Endodermal cell (in vitro differentiated cells): ENCODE measurements around the gene PRPF6. TPM values are rescaled to one million over a fixed set of nuclear protein-coding genes. Genes with fewer than 3 reads are reported as not detected.

Source experiments
- DNase-seq: peaks from one replicate; pipeline ENCODE4 v3.0.0-alpha.2; 2017
- H3K27ac ChIP-seq: 2 replicates; pipeline ENCODE4 v1.5.1; 2013; ENCODE audit warnings: mild to moderate bottlenecking, low read depth, low read length, moderate library complexity
- H3K27me3 ChIP-seq: 2 replicates; pipeline ENCODE4 v1.6.1; 2013; ENCODE audit warnings: mild to moderate bottlenecking, low read length, moderate library complexity; ENCODE audit not compliant: insufficient read depth, control insufficient read depth, poor library complexity, severe bottlenecking
- H3K36me3 ChIP-seq: 2 replicates; pipeline ENCODE4 v1.7.0; 2013; ENCODE audit warnings: mild to moderate bottlenecking, low read length, moderate library complexity; ENCODE audit not compliant: control insufficient read depth, insufficient read depth
- H3K4me1 ChIP-seq: one replicate; pipeline ENCODE4 v1.7.0; 2013; ENCODE audit warnings: low read length; ENCODE audit not compliant: control insufficient read depth, insufficient read depth
- H3K4me3 ChIP-seq: 2 replicates; pipeline ENCODE4 v1.5.1; 2013; ENCODE audit warnings: mild to moderate bottlenecking, low read length, moderate library complexity
- H3K9ac ChIP-seq: 2 replicates; pipeline ENCODE4 v1.6.1; 2013; ENCODE audit warnings: mild to moderate bottlenecking, low read length, moderate library complexity; ENCODE audit not compliant: poor library complexity, severe bottlenecking; ENCODE audit errors: extremely low read depth
- H3K9me3 ChIP-seq: 2 replicates; pipeline ENCODE4 v1.6.1; 2013; ENCODE audit warnings: mild to moderate bottlenecking, low read length, moderate library complexity; ENCODE audit not compliant: control insufficient read depth
- H3K27ac Mint-ChIP-seq: 2 replicates; pipeline ENCODE4 v1.8.0; 2020; ENCODE audit warnings: mixed read lengths
- H3K27me3 Mint-ChIP-seq: 2 replicates; pipeline ENCODE4 v1.8.0; 2021; ENCODE audit warnings: mild to moderate bottlenecking, mixed read lengths; ENCODE audit not compliant: insufficient read depth
- H3K36me3 Mint-ChIP-seq: 2 replicates; pipeline ENCODE4 v1.8.0; 2020; ENCODE audit warnings: low read depth, mixed read lengths
- H3K4me1 Mint-ChIP-seq: 2 replicates; pipeline ENCODE4 v1.8.0; 2020; ENCODE audit warnings: mixed read lengths
- H3K4me3 Mint-ChIP-seq: 2 replicates; pipeline ENCODE4 v1.8.0; 2020; ENCODE audit warnings: mild to moderate bottlenecking, moderate library complexity, mixed read lengths
- H3K9me3 Mint-ChIP-seq: 2 replicates; pipeline ENCODE4 v1.8.0; 2020; ENCODE audit warnings: mild to moderate bottlenecking, mixed read lengths
- WGBS, 2 experiments: methylation state at CpG; one replicate each; pipeline versions ENCODE4 v1.1.5 to v1.1.7; 2013; ENCODE audit warnings: missing lambda C conversion rate in 2 of 2, mixed read lengths in 1 of 2; ENCODE audit not compliant: insufficient coverage in 1 of 2, insufficient read length in 1 of 2; 5-methylcytosine and 5-hydroxymethylcytosine counted together
- total RNA-seq, 2 donors: library from RNA; stranded (reverse); fragmentation: NEBNext Ultra II Directional in 1 of 2; extraction: Animal tissue kit (Norgen Biotek cat#: 25700) in 1 of 2; gene quantifications; 2 replicates in 1 of 2; 3 replicates in 1 of 2; pipeline ENCODE4 v1.2.1, GENCODE V29; 2021
- TF ChIP-seq, protein P1 (sequence below): fragments of 200-600 bp; sonication (generic); conservative IDR thresholded peaks from 2 replicates; pipeline ENCODE4 v1.5.0; 2021; ENCODE audit warnings: antibody characterized with exemption, mild to moderate bottlenecking

Gene PRPF6
- total RNA-seq, 2 donors from 2014 or later = 73.3 to 73.9 TPM

DNA sequence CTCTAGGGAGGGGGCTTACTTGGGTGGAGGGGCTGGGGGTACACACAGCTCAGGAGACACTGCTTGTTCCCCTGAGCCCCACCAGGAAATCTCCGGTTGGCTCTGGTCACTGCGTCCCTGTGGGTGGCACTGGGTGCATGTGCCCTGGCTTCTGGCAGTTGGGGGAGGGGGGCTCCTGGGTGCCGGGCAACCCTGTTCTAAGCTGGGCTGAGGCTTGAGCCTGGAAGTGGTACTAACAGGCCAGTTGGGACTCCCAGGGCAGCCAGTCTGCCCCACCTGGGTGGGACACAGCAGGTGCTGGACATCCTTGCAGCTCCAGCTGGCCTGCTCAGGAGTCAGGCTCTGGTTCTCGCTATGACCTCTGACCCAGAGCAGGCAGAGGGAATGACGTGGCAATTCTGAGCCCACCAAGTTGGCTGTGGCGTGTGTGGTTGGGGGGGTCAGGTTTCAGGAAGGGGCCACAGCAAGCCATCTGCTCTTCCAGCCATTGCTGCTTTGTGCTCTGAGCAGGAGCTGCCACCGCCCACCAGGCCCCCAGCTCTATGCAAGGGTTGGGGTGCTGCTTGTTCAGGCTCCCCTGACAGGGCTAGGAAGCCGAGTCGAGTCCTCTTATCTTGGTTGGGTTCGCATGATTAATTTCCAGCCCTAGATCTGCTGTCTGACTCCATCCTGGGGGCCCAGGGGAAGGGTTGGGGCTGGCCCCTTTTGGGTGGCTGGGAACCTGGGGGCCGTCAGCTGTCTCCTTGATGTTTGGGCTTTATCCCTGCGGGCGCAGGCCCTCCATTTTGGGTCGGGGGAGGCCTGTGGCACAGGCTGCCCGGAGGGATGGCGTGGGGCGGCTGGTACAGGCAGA, 55.6 kb downstream of the PRPF6 start:
- peak overlapping the region; percentile 29 for H3K4me3 Mint-ChIP-seq
- peaks cover 11% of the 10 kb centered on the region for H3K36me3 ChIP-seq
- 89 to 94% methylated on average over 5 to 17 of the region's 17 CpGs for WGBS, 2 experiments
- no peak overlapping the region for H3K27ac ChIP-seq
- H3K27ac Mint-ChIP-seq = no peak overlapping the region
- peaks cover 15% of the 10 kb centered on the region for H3K4me1 Mint-ChIP-seq
- H3K27me3 ChIP-seq = peaks cover 36% of the 10 kb centered on the region
- DNase-seq = peak; percentile 61
- TF ChIP-seq, protein P1, sequence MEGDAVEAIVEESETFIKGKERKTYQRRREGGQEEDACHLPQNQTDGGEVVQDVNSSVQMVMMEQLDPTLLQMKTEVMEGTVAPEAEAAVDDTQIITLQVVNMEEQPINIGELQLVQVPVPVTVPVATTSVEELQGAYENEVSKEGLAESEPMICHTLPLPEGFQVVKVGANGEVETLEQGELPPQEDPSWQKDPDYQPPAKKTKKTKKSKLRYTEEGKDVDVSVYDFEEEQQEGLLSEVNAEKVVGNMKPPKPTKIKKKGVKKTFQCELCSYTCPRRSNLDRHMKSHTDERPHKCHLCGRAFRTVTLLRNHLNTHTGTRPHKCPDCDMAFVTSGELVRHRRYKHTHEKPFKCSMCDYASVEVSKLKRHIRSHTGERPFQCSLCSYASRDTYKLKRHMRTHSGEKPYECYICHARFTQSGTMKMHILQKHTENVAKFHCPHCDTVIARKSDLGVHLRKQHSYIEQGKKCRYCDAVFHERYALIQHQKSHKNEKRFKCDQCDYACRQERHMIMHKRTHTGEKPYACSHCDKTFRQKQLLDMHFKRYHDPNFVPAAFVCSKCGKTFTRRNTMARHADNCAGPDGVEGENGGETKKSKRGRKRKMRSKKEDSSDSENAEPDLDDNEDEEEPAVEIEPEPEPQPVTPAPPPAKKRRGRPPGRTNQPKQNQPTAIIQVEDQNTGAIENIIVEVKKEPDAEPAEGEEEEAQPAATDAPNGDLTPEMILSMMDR = no peak
- H3K4me1 ChIP-seq = peaks cover 16% of the 10 kb centered on the region
- H3K9me3 ChIP-seq = no peaks in the 10 kb centered on the region
- no peak overlapping the region for H3K4me3 ChIP-seq
- no peak overlapping the region for H3K9ac ChIP-seq
- H3K36me3 Mint-ChIP-seq = peaks cover 26% of the 10 kb centered on the region
- H3K27me3 Mint-ChIP-seq = peaks cover 23% of the 10 kb centered on the region
- H3K9me3 Mint-ChIP-seq = no peaks in the 10 kb centered on the region

DNA sequence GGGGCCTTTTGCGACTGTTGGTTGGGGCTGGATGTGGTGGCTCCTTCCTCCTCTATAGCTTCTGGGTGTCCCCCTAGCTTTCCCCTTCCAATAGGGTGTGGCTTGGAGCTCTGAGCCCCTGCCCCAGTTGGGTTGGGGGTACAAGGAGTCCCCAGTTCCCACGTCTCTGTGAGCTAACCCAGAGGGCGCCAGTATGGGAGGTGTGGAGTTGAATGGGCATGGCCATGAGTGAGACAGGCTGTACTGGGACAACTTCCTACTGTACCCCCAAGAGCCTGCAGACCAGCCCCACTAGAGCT, 56.2 kb downstream of the PRPF6 start:
- Histone ChIP-seq H3K27ac (no peak overlapping the region), H3K9ac (no peak overlapping the region), H3K9me3 (no peaks in the 10 kb centered on the region), H3K4me1 (peaks cover 19% of the 10 kb centered on the region), H3K4me3 (no peak overlapping the region), H3K27me3 (peaks cover 41% of the 10 kb centered on the region), H3K36me3 (peaks cover 5% of the 10 kb centered on the region)
- peaks cover 15% of the 10 kb centered on the region for H3K4me1 Mint-ChIP-seq
- H3K9me3 Mint-ChIP-seq = no peaks in the 10 kb centered on the region
- peak overlapping the region; percentile 52 for H3K4me3 Mint-ChIP-seq
- 86% methylated on average over 3 of the region's 3 CpGs; no CpG with 5 or more reads in 1 of the 2 experiments for WGBS, 2 experiments
- H3K36me3 Mint-ChIP-seq = peaks cover 22% of the 10 kb centered on the region
- no peak overlapping the region for H3K27ac Mint-ChIP-seq
- TF ChIP-seq, protein P1 = no peak
- peaks cover 26% of the 10 kb centered on the region for H3K27me3 Mint-ChIP-seq
- DNase-seq = no peak

DNA sequence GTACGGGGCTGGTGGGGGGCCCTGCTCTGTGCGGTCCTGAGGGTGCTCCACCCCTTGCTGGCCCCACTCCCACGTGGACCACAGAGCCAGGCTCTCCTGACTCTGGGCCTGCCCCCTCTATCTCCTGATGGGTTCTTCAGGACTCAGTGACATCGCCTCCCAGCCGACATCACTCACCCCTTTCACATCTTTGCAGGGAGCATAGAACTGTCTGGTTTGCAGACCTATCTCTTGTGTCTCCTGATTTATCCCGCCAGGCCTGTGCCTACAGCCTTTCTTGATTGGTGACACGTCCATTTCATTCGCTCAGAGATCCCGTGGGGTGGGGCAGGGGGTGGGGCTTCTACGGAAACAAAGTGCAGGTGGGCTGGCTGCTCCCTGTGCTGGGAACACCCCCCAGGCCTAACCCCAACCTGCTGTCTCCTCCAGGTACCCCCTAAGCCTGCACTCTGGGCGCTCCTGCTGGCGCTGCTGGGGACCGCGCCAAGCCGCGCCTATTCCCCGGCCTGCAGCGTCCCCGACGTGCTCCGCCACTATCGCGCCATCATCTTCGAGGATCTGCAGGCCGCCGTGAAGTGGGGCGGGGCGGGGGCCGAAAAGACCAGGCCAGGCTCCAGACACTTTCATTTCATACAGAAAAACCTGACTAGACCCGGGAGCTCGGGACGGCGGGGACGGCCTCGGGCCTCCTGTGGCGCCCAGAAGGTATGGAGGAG, 56.7 kb downstream of the PRPF6 start:
- no peaks in the 10 kb centered on the region for H3K9me3 ChIP-seq
- H3K36me3 ChIP-seq = peaks cover under 1% of the 10 kb centered on the region
- no peak overlapping the region for H3K27ac ChIP-seq
- peaks cover 44% of the 10 kb centered on the region for H3K27me3 ChIP-seq
- WGBS, 2 experiments = 32 to 70% methylated on average over 7 to 36 of the region's 36 CpGs
- Mint-ChIP-seq H3K27me3 (peaks cover 27% of the 10 kb centered on the region), H3K27ac (no peak overlapping the region), H3K4me3 (peak overlapping the region; percentile 52), H3K9me3 (no peaks in the 10 kb centered on the region), H3K4me1 (peaks cover 15% of the 10 kb centered on the region), H3K36me3 (peaks cover 17% of the 10 kb centered on the region)
- peak; percentile 81 for DNase-seq
- TF ChIP-seq, protein P1 = peak; percentile 13
- H3K4me1 ChIP-seq = peaks cover 19% of the 10 kb centered on the region
- H3K9ac ChIP-seq = no peak overlapping the region
- peak overlapping the region; percentile 60 for H3K4me3 ChIP-seq
